Renal cortical epithelial cell (primary cell): ENCODE measurements around the gene ZMIZ2. TPM values are rescaled to one million over a fixed set of nuclear protein-coding genes. Genes with fewer than 3 reads are reported as not detected.
"Not testable (repeated sequence)": the region's sequence is repeated elsewhere in the genome, so short reads cannot be mapped to it uniquely, and the experiment has no call there.

Experiments
- DNase-seq: peaks from one replicate; pipeline ENCODE4 v3.0.0-alpha.2; 2011; ENCODE audit warnings: low read depth
- total RNA-seq: library from RNA; depleted of rRNA; stranded (reverse); fragments of >200 nt; gene quantifications from 2 replicates; pipeline ENCODE4 v1.2.3, GENCODE V29; 2014

The ZMIZ2 gene
- total RNA-seq, 1 donor from 2014 or later, result 22.7 TPM

DNA sequence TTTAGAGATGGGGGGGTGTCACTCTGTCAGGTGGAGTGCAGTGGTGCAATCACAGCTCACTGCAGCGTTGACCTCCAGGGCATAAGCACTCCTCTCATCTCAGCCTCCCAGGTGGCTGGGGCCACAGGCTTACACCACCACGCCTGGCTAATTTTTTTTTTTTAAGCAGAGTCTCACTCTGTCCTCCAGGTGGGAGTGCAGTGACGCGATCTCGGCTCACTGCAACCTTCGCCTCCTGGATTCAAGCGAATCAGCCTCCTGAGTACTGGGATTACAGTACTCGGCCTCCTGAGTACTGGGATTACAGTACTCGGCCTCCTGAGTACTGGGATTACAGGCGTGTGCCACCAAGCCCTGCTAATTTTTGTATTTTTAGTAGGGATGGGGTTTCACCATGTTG is 24.2 kb downstream of the ZMIZ2 start:
- DNase-seq, result no peak

DNA sequence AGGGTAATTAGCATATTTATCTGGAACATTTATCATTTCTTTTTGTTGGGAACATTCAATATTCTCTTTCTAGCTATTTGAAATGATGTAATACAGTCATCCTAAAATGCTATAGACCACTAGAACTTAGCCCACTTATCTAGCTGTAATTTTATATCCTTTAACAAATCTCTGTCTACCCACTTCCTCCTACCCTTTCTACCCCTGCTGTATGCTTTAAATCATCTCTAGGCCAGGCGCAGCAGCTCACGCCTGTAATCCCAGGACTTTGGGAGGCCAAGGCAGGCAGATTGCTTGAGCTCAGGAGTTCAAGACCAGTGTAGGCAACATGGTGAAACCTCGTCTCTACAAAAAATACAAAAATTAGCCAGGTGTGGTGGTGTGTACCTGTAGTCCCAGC is 25.8 kb downstream of the ZMIZ2 start:
- not testable (repeated sequence) for DNase-seq

DNA sequence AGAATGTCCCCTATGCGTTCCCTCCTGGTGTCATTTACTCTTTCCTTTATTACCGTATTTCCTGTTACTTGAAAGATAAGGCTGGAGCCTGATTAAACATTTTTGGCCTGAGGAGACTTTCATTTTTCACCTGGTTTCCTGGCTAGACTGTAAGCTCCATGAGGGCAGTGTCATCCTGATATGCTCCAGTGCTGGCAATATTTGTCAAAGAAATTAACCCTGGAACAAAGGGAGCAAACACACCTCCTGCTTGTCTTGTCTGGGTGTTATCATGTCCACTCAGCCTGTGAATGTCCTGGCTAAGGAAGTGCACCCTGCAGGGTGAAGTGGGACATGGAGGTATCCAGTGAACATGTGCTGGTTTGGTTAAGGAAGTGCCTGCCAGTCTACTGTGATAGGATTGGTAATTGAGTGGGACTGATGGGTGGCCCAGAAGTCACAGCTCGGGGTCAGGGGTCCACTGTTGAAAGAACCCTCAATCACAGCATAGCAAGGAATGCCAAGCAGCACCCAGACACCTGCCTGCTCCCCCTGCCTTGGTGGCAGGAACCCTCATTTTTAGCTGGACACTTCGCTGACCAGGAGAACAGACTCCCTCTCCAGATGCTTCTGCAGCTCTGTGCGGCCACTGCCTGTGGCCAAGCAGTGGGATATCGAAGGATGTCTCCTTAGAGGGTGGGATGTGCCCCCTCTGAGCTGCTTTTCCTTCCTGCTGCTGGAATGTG is 26.9 kb downstream of the ZMIZ2 start:
- DNase-seq, result no peak

DNA sequence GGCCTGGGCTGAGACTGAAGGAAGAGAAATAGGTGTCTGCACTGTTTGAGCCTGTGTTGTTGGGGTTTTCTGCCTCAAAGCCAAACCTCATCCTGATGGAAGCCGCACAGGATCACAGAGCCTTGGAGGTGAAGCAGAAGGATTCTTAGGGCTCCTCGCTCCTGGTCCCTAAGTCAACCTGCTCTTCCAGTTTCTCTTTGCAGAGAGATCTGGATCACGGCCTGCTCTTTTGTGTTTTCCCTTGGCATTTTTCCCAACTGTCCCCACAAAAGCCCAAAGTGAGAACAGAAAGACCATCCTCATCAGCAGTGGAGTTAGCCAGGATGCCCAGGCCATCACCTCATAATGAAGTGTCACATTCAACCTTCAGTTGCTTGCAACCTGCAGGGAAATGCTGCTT is 27.6 kb downstream of the ZMIZ2 start:
- DNase-seq, result no peak

DNA sequence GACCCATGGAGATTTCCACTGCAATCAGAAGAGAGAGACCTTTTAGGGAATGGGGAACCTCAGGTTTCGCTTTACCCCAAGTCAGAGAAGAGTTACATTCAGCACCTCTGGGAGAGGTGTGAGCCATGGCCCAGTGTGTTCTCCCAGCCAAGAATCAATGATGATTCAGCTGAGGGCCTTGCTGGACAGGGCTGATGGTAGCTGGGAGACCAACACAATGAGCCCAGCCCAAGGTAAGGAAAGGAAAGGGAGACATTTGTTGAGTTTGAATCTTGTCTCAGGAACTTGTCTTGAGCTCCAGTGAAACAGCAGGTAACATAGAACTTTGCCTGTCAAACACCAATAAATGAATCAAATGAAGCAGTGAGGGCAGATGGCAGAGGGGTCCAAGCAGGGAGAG is 33.8 kb downstream of the ZMIZ2 start:
- no peak for DNase-seq

DNA sequence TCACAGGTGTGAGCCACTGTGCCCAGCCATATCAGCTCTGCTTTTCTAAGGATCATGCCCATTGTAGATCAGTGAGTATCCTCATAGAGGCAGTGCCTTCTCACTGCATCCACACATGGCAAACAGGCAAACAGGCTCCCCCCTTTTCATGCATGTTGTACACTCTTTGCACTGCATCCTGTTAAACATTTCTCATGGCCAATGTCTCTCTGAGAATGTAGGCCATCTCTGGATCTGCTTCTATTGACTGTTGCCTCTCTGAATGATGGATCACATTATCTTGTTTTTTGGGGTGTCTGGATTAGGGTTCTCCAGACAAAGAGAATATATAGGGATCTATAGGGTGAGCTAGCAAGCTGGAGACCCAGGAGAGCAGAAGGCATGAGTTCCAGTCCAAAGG is 34.8 kb downstream of the ZMIZ2 start:
- no peak for DNase-seq

DNA sequence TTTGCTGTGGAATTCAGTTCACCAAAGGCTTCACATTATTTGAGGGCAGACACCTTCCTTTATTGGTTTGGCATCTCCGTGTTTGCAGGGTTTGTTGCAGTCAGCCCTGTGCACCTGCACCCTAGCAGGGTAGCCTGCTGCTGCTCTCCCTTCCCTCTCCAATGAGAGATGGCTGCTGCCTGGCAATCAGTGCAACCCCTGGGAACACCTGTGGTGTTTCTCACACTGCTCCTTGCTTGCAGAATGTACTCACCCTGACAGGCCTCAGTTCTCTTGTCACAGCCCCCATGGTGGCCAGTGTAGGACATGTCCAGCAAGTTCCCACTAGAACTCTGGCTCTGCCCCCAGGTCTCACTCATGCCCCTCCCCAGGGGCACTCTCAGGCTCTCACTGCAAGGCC is 35.7 kb downstream of the ZMIZ2 start:
- DNase-seq, result no peak

DNA sequence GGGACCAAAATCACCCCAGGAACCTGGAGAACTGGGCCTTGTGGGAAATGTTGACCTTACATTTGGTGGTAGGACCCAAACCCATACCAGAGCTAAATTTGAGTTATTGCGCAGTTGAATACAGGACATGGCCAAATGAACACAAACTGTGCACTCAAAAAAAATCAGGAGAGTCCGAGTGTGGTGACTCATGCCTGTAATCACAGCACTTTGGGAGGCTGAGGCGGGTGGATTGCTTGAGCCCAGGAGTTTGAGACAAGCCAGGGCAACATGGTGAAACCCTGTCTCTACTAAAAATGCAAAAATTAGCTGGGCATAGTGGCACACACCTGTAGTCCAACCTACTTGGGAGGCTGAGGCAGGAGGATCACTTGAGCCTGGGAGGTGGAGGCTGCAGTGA is 36.6 kb downstream of the ZMIZ2 start:
- DNase-seq, result not testable (repeated sequence)

DNA sequence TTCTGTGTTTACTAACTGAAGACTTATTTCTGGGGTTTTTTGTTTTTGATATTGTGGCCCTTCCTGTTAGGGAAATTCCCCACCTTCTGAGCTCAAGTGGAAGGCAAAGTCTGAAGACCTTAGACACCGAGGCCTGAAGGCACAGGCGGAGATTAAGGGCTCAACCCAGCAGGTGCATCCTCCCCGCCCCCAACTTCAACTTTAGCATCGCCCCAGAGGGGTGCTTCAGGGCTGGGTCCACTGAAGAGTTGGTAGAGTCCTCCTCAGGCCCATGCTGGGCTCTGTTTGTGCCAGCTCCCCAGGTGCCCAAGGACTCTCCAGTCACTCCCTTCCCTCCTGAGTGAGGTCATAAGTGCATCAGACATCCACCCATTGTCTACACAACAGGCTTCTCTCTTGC is 38.4 kb downstream of the ZMIZ2 start:
- DNase-seq, result no peak

DNA sequence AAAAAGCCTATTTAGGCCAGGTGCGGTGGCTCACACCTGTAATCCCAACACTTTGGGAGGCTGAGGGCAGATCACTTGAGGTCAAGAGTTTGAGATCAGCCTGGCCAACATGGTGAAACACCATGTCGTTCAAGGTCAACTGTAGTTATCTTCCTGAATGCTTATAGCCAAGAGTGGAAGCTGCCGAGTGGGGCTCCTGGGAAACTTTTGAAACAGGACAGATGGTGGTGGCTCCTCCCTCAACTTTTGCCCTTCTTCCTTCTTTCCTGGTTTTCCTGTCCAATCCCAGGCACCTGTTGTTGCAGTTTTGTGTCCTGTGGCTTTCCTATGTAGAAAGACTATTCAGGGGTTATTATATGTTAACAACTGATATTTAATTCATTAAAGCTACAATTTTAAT is 39.1 kb downstream of the ZMIZ2 start:
- no peak for DNase-seq

DNA sequence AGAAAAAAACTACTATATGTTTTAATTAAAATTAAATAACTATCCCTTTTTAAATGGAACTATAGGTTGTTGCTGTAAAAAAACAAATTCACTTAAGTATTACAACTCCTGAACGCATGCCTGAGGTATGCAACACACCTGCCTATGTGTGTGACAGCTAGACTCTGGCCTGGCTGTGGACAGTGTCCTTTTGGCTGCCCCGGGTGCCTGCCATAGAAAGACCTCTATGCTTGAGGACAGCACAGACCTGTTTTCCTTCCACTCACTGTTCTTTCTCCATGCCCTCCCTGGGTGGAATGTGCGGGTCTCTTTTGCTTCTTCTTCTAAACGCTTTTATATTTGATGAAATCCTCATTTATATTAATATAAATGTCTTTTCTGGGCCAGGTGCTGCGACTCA is 41.3 kb downstream of the ZMIZ2 start:
- DNase-seq, result no peak

DNA sequence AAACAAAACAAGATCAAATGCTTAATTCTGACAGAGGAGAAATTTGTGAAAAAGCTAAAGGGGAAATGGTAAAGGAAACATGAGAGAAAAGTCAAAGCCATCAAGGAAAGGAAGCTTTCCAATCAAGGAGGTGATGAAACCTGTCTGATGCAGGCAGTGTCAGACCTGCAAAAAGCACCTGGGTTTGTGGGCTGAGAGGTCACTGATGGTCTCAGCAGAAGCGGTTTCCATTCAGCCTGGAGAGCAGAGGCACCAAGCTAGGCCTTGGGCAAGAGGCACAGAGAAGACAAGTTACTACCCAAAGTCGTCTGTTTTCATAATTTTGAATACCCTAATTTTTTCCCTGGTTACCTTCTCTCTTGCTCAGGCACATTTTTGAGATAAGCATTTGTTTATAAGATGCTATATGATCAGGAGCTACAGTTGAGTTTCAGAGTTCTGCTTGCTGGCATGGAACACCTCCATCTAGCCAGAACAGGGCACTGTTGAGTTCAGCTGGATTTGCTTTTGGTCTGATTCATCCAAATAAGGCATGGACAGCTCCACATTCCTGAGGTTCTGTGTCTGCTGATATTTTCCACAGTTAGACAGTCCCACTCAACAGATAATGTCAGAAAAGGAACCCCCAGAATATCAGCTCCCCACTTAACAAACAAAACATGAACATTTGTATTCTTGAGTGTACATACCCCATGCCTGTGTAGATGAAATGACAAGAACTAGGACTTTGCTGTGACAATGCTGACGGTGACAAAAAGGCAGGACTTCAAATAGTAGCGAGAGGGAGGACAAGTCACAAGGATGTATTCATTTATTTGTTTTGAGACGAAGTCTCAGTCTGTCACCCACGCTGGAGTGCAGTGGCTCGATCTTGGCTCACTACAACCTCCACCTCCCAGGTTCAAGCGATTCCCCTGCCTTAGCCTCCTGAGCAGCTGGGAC is 42.9 kb downstream of the ZMIZ2 start:
- DNase-seq, result peak; percentile 55

DNA sequence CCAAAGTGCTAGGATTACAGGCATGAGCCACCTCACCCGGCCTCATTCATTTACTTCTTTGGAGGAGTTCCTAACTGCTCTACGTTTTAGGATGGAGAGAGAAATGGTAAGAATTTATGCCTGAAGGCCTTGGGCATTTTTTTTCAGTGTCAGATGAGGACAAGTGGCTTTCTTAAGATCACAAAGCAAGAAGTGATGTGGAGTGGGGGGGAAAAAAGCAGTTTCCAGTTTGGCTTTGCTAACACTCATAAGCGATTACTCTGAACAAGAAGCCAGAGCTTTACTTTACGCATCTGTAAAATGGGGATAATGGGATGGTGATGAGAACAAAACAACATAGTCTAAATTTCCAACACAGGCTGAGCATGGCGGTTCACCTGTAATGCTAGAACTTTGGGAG is 45.3 kb downstream of the ZMIZ2 start:
- peak; percentile 52 for DNase-seq

DNA sequence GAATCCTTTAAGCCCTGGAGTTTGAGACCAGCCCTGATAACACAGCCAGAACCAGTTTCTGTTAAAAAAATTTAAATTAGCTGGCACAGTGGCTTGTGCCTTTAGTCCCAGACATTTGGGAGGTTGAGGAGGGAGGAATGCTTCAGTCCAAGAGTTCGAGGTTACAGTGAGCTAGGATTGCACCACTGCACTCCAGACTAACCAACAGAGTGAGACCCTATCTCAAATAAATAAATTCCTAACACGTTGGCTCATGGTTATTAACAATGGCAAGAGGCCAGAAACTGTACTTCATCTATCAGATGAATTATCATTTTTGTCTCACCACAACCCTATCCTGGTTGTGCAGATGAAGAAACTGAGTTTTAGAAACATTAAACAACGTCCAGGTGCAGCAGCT is 45.7 kb downstream of the ZMIZ2 start:
- DNase-seq, result no peak

DNA sequence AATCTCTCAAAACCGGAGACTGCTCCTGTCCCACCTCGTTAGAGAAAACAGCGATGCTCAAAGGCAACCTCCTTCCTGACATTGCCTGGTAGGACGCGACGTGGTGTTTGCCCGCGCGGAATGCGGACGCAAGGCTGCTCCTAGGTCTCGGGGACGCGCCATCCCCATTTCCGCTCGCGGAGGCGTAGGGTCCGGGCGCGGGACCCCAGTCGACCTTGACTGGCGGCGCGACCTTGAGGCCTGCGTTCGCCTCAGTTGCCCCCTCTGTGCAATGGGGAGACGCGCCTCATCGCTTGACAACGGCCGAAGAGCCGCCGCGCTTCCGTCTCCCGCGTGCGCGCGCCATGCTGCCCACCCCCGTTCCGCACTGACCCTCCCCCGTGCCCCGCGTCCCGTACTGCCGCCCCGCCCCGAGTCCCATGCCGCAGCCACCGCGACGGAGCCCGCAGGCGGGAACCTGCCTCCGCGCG is 47.4 kb downstream of the ZMIZ2 start:
- DNase-seq, result no peak

DNA sequence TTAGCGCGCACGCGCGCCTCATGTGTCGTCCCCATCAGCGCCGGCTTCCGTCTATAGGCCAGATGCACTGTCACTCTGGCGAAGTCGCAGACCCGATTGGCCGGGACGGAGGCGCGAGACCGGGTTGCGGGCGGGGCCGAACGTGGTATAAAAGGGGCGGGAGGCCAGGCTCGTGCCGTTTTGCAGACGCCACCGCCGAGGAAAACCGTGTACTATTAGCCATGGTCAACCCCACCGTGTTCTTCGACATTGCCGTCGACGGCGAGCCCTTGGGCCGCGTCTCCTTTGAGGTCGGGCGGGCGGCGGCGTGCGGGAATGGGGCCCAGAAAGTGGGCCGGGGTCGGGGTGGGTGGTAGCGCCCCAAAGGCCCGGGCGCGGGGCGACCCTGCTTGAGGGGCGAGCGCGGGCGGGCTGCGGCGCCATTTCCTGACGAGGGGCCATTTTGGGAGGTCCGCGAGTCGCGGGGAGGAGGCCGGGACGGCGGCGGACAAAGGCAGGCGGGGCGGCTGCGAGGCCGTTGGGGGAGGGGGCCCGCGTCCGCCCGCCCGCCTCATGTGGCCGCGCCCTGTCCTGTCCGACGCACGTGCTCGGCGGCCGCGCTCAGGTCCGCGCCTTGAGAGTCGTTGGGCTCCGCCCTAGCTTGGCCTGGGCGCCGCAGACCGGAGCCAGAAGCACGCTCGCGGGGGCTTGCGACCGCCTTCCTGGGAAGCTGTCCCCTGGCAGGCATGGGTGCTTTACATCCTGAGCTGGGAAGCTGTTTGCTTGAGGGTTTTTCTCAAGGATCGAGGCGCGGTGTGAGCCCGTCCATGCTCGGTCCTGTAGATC is 48.1 kb downstream of the ZMIZ2 start, which contains the start of gene PPIA:
Gene PPIA, plus strand, starts transcription at position 178 of the 825 bp plus-strand sequence. Its CDS starts 44 bp downstream, at position 222.
- DNase-seq, result peak; percentile 89

DNA sequence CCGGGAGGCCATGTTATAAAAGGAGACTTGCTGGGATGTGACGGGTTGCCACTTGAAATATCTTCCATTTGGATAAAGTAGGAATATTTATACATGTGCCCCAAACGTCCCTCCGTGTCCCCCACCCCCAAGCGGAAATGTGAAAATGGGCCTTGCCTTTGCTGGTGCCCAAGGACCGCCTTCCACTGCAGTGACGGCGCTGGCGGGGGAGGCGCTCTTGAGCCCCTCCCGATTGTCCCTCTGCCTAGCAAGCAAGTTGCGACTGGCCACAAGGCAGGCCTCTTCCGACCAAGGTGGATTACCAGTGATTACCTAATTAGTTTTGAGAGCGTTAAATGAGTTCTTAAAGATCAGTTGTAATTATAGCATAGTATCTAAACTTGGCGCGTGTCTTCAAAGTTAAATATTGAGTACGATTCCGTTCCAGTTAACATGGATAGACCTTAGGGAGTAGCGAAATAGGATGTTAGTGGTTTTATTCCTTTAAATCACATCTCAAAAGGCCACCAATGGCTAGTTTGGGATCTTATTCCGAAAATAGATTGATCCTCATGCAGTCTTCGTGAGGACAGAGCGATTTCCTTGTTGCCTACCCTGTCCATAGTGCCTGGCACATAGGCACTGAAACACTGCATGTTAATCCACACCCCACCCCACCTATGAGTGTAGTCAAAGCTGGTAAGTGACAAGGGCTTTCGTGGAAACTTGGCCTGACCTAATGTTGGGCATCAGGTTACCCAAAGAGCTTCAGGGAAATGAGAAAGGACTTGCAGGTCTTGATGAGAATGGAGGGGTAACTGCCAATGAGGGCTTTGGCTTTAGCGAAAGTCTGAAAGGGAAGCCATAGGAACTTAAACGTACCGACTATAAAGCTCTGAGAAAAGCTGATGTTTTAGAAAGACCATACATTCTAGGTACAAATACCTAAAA is 48.9 kb downstream of the ZMIZ2 start:
- DNase-seq, result peak; percentile 71

DNA sequence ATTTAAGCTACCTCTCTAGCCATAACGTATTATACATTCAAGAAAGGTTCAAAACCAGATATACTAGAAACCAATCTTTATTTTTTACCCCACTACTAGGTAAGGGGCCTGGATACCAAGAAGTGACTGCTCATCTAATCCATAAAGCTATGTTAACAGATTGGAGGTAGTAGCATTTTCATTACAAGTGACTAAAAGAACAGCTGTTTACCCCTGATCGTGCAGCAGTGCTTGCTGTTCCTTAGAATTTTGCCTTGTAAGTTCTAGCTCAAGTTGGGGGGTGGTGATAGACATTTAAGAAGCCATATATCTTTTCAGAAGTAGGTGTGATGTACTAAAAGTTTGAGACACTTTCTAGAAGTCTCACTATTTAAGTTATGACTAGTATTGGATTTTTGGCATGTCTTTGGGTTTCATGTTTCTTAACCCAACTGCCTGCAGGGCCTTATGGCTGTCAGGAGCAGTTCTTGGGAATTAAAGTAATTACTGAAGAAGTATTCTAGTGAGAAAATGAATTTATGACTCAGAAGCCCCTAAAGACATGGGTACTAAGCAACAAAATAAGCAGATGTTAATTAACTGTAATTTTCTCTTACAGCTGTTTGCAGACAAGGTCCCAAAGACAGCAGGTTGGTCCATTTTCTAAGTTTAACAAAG is 50.1 kb downstream of the ZMIZ2 start:
- DNase-seq, result no peak

DNA sequence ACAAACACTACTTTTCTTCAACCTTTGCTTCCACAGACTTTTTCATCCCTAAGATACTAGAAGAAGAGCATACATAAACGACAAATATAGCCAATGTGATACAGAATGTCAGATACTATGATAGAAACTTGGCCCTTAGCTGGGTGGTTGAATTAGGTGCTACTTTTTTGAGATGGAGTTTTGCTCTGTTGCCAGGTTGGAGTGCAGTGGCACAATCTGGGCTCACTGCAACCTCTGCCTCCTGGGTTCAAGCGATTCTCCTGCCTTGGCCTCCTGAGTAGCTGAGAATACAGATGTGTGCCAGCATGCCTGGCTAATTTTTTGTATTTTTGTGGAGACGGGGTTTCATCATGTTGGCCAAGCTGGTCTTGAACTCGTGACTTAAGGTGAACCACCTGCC is 51.3 kb downstream of the ZMIZ2 start:
- DNase-seq, result no peak

DNA sequence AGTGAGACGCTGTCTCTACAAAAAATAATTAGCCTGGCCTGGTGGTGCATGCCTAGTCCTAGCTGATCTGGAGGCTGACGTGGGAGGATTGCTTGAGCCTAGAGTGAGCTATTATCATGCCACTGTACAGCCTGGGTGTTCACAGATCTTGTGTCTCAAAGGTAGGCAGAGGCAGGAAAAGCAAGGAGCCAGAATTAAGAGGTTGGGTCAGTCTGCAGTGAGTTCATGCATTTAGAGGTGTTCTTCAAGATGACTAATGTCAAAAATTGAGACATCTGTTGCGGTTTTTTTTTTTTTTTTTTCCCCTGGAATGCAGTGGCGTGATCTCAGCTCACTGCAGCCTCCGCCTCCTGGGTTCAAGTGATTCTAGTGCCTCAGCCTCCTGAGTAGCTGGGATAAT is 53.2 kb downstream of the ZMIZ2 start:
- no peak for DNase-seq
